Smooth muscle cell of the pulmonary artery (primary cell): Measurements from ENCODE around the gene CYP4F3. TPM values are rescaled to one million over a fixed set of nuclear protein-coding genes. Genes with fewer than 3 reads are reported as not detected.

Source experiments
- total RNA-seq: library from RNA; depleted of rRNA; stranded (reverse); fragments of >200 nt; gene quantifications from 2 replicates; pipeline ENCODE4 v1.2.3, GENCODE V29; 2014

The CYP4F3 gene
- not detected in 2 replicates for total RNA-seq

GRCh38 chr19:15640294-15640903 is at the start of gene CYP4F3:
Gene CYP4F3 (plus strand): TSS chr19:15640897. CDS start chr19:15641416, 519 bp downstream.

GRCh38 chr19:15614507-15615379 is 26.0 kb upstream of the CYP4F3 start, which contains the start of gene CYP4F8:
Gene CYP4F8 (plus strand): TSS chr19:15615218. CDS start chr19:15615617, 399 bp downstream.

GRCh38 chr19:15672580-15673175 is 32.0 kb downstream of the CYP4F3 start, which contains the start of gene CYP4F12:
Gene CYP4F12 (plus strand): TSS chr19:15673087. CDS start chr19:15673530, 443 bp downstream.

Other genes starting within 250 kb of the CYP4F3 start
- gene AKAP8L, start 221.9 kb upstream of the CYP4F3 start, total RNA-seq, result 57.9 and 58.7 TPM in 2 replicates
- gene WIZ, start 190.9 kb upstream of the CYP4F3 start, total RNA-seq, result 15.0 and 21.1 TPM in 2 replicates
- gene RASAL3, start 176.4 kb upstream of the CYP4F3 start, total RNA-seq, result 0.07 TPM in 2 replicates
- not detected in 2 replicates for gene PGLYRP2, start 161.4 kb upstream of the CYP4F3 start, total RNA-seq
- gene CYP4F22, start 132.4 kb upstream of the CYP4F3 start, total RNA-seq, result not detected in 2 replicates
- not detected in 2 replicates for gene CYP4F8, start 25.7 kb upstream of the CYP4F3 start, total RNA-seq
- not detected in 2 replicates for gene CYP4F12, start 32.2 kb downstream of the CYP4F3 start, total RNA-seq
- not detected in 2 replicates for gene OR10H2, start 87.1 kb downstream of the CYP4F3 start, total RNA-seq
- not detected in 2 replicates for gene OR10H3, start 97.1 kb downstream of the CYP4F3 start, total RNA-seq
- gene OR10H5, start 146.8 kb downstream of the CYP4F3 start, total RNA-seq, result not detected in 2 replicates
- not detected in 2 replicates for gene OR10H1, start 174.8 kb downstream of the CYP4F3 start, total RNA-seq